Immature natural killer cell (primary cell): ENCODE measurements around the gene LRRN2. TPM values are rescaled to one million over a fixed set of nuclear protein-coding genes. Genes with fewer than 3 reads are reported as not detected.

Experiments
- DNase-seq, 3 donors: peaks; one replicate each; pipeline ENCODE4 v3.0.0; 2022; ENCODE audit warnings: mixed read lengths in 1 of 3
- H3K27ac Mint-ChIP-seq, 6 donors: one replicate each; pipeline ENCODE4 v1.8.0; 2020; ENCODE audit warnings: mixed read lengths in 6 of 6, mild to moderate bottlenecking in 5 of 6, inconsistent platforms in 4 of 6, moderate library complexity in 3 of 6
- H3K27me3 Mint-ChIP-seq, 3 donors: one replicate each; pipeline ENCODE4 v1.8.0; 2020 to 2021; ENCODE audit warnings: low read depth in 3 of 3, mild to moderate bottlenecking in 3 of 3, mixed read lengths in 3 of 3, moderate library complexity in 3 of 3, inconsistent platforms in 1 of 3
- H3K36me3 Mint-ChIP-seq, 3 donors: one replicate each; pipeline ENCODE4 v1.8.0; 2020; ENCODE audit warnings: mixed read lengths in 3 of 3, inconsistent platforms in 2 of 3, mild to moderate bottlenecking in 2 of 3
- H3K4me1 Mint-ChIP-seq, 2 donors: one replicate each; pipeline ENCODE4 v1.8.0; 2020; ENCODE audit warnings: inconsistent platforms in 2 of 2, mild to moderate bottlenecking in 2 of 2, mixed read lengths in 2 of 2, moderate library complexity in 1 of 2
- H3K4me3 Mint-ChIP-seq, 5 donors: one replicate each; pipeline ENCODE4 v1.8.0; 2020; ENCODE audit warnings: mild to moderate bottlenecking in 5 of 5, mixed read lengths in 5 of 5, inconsistent platforms in 3 of 5, moderate library complexity in 3 of 5
- H3K9me3 Mint-ChIP-seq, 6 donors: one replicate each; pipeline ENCODE4 v1.8.0; 2020; ENCODE audit warnings: mild to moderate bottlenecking in 6 of 6, mixed read lengths in 6 of 6, inconsistent platforms in 4 of 6, moderate library complexity in 3 of 6
- polyA plus RNA-seq, 3 donors: library from polyadenylated mRNA; unstranded; fragments of 300-500 nt; fragmentation: Illumina TruSeq; gene quantifications; one replicate each; pipeline ENCODE4 v1.2.3, GENCODE V29; 2021

The LRRN2 gene
- polyA plus RNA-seq, 3 donors from 2014 or later: not detected

DNA sequence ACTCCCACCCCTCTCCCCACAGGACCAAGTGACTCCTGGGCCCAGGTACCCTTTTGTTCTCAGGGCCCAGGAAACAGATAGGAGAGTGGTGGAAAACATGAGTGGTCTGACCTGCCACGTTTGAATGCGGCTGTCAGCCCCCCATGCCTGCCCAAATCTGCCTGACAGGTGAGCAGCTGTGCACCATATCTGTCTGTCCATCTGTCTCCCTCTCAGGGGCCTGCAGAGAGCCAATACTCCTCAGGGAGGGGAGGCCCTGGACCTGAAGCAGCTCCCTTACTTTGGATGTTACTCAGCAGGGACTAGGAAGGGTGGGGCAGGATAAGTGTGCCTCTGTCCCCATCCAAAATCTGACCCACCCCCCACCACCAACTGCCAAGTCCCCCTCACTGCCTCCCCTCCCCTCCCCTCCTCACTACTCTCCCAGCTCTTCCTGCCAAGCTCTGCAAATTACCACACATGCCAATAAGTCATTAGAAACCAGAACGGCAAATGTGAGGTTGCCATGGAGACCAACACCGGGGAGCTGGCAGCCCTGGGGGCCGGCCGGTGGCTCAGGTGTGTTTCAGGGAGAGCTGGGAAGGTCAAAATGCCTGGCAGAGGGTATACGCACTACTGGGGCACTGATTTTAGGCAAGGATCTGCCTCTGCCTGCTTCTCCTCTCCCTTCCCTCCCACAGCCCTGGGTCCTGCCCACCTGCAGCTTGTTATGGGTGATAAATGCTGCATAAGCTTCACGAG is 11.5 kb downstream of the LRRN2 start:
- H3K27ac Mint-ChIP-seq: no peak overlapping the region
- no peak for DNase-seq
- H3K36me3 Mint-ChIP-seq: no peaks in the 10 kb centered on the region
- no peak overlapping the region for H3K4me3 Mint-ChIP-seq
- no peaks in the 10 kb centered on the region for H3K4me1 Mint-ChIP-seq
- H3K27me3 Mint-ChIP-seq: peaks cover 0 to 9% (median 4%) of the 10 kb centered on the region in 3 donors
- H3K9me3 Mint-ChIP-seq: no peaks in the 10 kb centered on the region

DNA sequence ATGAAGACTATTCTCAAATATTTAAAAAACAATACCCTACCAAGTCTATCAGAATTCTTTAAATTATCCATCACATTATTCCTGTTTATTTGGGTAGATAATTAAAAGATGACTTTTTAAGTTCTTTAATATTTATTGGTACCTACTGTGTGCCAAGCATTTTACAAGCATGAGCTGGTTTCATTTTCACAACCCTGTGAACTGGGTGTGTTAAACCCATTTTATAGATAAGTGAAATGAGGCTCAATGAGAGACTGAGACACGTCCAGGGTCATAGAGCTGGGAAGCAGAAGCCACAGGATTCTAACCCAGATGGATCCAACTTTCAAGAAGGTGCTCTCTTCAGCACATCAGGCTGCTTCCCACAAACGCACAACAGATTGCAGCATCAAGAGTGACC is 12.3 kb downstream of the LRRN2 start:
- Mint-ChIP-seq H3K9me3 (no peaks in the 10 kb centered on the region), H3K27me3 (peaks cover 0 to 7% (median 0%) of the 10 kb centered on the region in 3 donors), H3K27ac (no peak overlapping the region)

DNA sequence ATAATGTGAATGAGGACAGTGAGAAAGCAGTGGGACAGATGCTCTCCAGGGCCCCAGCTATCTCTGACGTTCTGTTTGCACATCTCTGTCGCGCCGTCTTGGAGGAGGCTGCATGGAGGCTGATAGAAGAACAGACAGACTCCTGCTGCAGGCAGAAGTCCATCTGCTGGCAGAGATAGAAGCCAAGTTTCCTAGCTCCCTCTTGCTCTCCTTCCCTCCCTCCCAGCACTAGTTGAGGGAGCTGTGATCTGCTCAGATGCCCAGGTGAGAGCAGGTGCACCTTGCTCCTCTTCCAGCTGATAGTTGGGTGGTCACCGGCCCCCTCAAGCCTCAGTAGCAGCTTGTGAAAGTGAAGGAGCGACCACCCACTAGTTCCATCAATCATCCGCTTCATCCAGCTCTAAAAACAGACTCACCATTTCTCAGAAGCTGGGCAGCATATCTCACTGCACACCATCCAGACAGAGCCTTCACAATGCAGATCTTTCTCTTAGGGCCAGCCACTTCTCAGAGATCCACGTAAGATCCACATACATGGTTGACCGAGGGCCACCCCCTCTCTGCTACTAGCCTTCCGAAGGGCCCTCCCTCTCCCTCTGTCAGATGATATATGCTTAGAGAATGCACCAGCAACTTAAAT is 12.9 kb downstream of the LRRN2 start:
- H3K9me3 Mint-ChIP-seq: no peaks in the 10 kb centered on the region
- no peak overlapping the region for H3K27ac Mint-ChIP-seq
- H3K36me3 Mint-ChIP-seq: no peaks in the 10 kb centered on the region
- H3K4me3 Mint-ChIP-seq: no peak overlapping the region
- no peaks in the 10 kb centered on the region for H3K4me1 Mint-ChIP-seq
- H3K27me3 Mint-ChIP-seq: peaks cover 0 to 2% (median 0%) of the 10 kb centered on the region in 3 donors
- no peak for DNase-seq

More for the DNA sequence above, 12.3 kb downstream of the LRRN2 start:
- H3K36me3 Mint-ChIP-seq: no peaks in the 10 kb centered on the region
- H3K4me1 Mint-ChIP-seq: no peaks in the 10 kb centered on the region
- no peak overlapping the region for H3K4me3 Mint-ChIP-seq
- no peak for DNase-seq

DNA sequence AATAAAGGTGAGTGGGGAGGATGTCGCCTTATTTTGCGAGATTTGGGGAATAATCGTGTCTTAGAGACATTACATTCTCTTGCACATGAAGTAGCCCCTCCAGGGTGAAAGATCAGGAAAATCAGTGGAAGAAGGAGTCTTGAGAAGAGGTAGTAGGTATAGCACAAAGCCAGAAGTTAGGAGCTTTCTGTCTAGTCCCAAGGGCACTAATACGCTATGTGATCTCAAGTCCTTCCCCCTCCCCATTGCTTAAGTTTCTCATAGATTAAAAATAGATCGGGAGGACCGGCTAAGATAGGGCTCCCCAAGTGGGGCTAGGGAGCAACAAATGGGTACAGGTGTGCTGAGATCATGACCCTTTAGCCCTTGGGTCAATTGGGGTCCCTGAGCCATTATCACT is 13.5 kb downstream of the LRRN2 start:
- H3K4me3 Mint-ChIP-seq: no peak overlapping the region

DNA sequence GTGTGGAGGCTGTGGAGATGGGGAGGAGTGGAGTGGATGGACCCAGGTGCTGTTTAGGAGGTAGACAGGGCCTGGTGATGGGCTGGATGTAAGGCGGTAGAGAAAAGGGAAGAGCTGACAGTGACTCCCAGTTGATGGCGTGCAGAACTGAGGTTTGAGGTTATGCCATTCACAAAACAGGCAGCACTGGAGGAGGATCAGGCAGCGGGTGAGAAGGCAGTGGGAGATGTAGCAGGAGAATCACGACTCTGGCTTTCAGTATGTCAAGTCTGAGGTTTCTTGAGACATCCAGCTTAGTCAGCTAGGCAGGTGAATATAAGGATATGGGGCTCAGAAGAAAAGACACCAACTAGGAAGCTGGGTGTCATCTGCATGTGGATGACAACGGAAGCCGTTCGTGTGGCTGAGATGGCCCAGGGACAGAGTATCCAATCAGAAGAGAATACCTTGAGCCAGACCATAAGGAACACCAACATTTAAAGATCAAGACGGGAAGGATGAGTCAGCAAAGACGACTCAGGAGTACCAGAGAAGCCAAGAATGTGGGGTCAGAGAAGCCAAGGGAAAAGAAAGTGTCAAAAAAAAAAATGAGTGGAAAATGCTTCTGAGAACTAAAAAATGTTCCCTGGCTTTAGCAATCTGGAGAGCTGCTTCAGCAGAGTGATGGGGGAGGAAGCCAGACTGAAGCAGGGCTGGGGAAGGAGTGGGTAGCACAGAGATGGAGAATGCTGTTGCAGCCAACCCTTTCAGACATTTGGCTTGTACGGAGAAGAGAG is 15.2 kb downstream of the LRRN2 start:
- Mint-ChIP-seq H3K27ac (no peak overlapping the region), H3K27me3 (no peaks in the 10 kb centered on the region), H3K4me3 (no peak overlapping the region), H3K4me1 (no peaks in the 10 kb centered on the region), H3K36me3 (no peaks in the 10 kb centered on the region), H3K9me3 (no peaks in the 10 kb centered on the region)
- no peak for DNase-seq

More for the DNA sequence above, 13.5 kb downstream of the LRRN2 start:
- H3K36me3 Mint-ChIP-seq: no peaks in the 10 kb centered on the region
- H3K9me3 Mint-ChIP-seq: no peaks in the 10 kb centered on the region
- H3K4me1 Mint-ChIP-seq: no peaks in the 10 kb centered on the region
- no peak for DNase-seq
- no peaks in the 10 kb centered on the region for H3K27me3 Mint-ChIP-seq
- H3K27ac Mint-ChIP-seq: no peak overlapping the region

DNA sequence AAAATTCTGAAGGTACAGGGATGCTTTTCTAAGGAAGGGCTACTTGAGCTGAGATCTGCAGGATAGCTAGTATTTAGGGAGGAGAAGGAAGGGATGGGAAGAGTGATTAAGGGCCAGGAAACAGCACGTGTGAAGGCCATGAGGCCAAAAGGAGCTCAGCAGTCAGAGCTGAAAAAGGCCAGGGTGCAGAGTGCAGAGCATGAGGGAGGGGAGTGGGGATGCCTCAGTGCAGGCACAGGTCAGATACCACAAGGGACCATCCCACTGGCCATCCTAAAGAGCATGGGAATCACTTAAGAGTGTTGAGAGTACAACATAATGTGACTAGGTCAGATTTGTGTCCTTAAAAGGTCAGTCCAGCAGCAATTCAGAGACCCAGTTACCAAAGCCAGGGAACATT is 16.0 kb downstream of the LRRN2 start:
- no peak overlapping the region for H3K4me3 Mint-ChIP-seq
- H3K27me3 Mint-ChIP-seq: peaks cover 0 to under 1% (median 0%) of the 10 kb centered on the region in 3 donors
- no peaks in the 10 kb centered on the region for H3K9me3 Mint-ChIP-seq
- no peak for DNase-seq
- no peaks in the 10 kb centered on the region for H3K36me3 Mint-ChIP-seq
- H3K27ac Mint-ChIP-seq: no peak overlapping the region
- H3K4me1 Mint-ChIP-seq: no peaks in the 10 kb centered on the region

DNA sequence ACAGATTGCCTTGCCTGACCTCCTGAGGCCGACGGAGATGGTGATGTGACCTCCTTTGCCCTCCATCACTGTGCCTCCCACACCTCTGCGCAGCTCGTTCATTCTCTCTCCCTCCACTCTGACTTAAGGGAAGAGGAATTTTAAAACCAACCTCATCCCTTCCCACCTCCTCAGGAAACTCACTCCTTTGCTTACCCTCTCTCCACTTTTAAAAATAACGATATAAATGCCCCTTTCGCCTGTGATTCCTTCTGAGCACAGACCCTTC is 21.2 kb downstream of the LRRN2 start:
- Mint-ChIP-seq H3K9me3 (no peaks in the 10 kb centered on the region), H3K27ac (no peak overlapping the region), H3K36me3 (no peaks in the 10 kb centered on the region), H3K4me1 (no peaks in the 10 kb centered on the region), H3K4me3 (no peak overlapping the region), H3K27me3 (peaks cover 0 to 9% (median 1%) of the 10 kb centered on the region in 3 donors)
- DNase-seq: no peak

DNA sequence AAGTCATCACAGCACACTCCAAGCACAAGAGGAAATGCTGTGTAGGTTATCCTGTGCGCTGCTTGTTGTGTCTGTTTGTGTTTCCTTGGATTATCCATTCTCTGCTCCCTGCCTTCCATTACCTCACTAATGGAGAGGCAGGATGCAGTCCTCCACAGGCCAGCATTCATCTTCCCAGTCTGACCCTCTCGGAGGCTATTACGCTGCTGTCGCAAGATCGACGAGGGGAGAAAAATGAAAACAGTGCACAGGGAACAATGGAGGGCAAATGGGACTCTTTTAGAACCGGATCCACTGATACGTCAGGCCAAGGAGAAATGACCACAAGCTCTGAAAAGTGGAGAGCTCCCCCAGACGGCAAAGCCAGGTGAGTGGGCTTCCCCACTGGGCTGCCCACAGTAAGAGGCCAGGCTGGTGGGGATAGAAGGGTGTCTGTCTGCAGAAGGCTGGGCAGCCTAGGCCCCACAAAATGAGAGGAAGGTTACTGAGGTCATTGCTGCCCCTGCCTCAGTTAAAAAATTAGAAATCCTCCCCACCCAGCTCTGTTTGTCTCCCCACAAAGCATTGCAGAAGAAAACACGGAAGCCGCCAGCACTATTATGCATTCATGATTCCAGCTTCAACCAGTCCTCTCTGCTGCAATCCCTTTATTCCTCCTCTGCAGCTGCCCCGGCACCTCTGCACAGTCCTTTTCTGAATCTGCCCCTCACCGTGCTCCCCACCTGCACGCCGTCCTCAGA is 21.7 kb downstream of the LRRN2 start:
- DNase-seq: no peak
- Mint-ChIP-seq H3K4me1 (no peaks in the 10 kb centered on the region), H3K27me3 (peaks cover 0 to 9% (median 1%) of the 10 kb centered on the region in 3 donors), H3K27ac (no peak overlapping the region), H3K9me3 (no peaks in the 10 kb centered on the region), H3K4me3 (no peak overlapping the region), H3K36me3 (no peaks in the 10 kb centered on the region)

DNA sequence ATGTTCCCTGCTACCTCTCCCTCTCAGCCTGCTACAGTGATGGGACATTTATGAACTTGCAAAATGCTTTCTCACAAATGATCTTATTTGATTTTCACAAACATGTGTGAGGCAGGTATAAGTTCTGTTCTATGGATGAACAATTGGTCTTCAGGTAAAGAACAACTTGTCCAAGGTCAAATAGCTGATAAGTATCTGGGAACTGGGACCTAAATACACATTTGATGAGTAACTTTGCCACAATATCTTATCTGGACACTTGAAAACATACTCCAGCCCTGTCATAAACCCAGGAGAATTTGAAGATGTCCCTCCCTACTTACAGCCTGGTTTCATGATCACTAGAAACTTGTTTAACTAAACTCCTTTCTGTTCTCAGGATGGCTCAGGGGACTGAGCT is 23.0 kb downstream of the LRRN2 start:
- H3K36me3 Mint-ChIP-seq: no peaks in the 10 kb centered on the region
- H3K9me3 Mint-ChIP-seq: no peaks in the 10 kb centered on the region
- H3K27ac Mint-ChIP-seq: no peak overlapping the region
- H3K4me1 Mint-ChIP-seq: no peaks in the 10 kb centered on the region
- no peak overlapping the region for H3K4me3 Mint-ChIP-seq
- no peak for DNase-seq
- peaks cover 0 to 9% (median 4%) of the 10 kb centered on the region in 3 donors for H3K27me3 Mint-ChIP-seq

DNA sequence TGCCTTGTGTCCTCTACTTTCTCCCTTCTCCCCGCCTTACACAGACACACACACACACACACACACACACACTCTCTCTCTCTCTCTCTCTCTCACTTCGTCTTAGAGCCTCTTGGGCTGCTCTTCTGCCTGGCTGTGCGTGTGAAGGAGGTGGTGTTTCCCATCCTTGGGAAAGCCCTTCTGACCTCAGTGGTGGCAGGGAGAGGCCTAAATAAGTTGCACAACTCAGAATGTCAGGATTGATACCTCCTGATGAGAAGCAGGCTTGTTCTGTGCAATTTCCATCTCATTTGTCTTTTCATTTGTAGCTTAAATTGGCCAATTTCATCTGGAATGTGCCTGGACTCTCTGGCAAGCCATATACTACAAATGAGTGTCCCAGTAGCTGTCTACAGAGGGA is 25.0 kb downstream of the LRRN2 start:
- DNase-seq: no peak
- no peak overlapping the region for H3K4me3 Mint-ChIP-seq
- no peaks in the 10 kb centered on the region for H3K4me1 Mint-ChIP-seq
- no peaks in the 10 kb centered on the region for H3K36me3 Mint-ChIP-seq
- peaks cover 0 to 13% (median 4%) of the 10 kb centered on the region in 3 donors for H3K27me3 Mint-ChIP-seq
- H3K27ac Mint-ChIP-seq: no peak overlapping the region
- no peaks in the 10 kb centered on the region for H3K9me3 Mint-ChIP-seq

DNA sequence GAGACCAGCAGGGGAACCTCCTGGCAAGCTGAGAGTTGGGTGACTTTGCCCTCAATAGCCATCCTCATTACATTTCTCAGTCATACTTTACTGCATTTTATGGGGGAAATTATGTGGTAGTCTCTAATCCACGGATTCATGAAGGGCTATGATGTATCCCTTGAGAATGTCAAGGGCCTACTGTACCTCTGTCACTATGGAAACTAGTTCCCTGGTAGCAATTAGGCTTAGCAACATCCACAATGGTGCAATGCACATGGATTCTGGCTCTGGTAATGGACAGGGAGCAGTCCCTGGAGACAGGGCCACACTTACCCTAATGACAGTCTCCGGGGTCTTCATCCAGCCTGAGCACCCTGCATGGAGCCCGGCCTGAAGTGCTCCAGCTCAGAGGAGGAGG is 26.5 kb downstream of the LRRN2 start:
- no peaks in the 10 kb centered on the region for H3K9me3 Mint-ChIP-seq
- H3K4me1 Mint-ChIP-seq: no peaks in the 10 kb centered on the region
- no peak overlapping the region for H3K4me3 Mint-ChIP-seq
- H3K27ac Mint-ChIP-seq: no peak overlapping the region
- DNase-seq: no peak
- peaks cover 0 to 7% (median 4%) of the 10 kb centered on the region in 3 donors for H3K27me3 Mint-ChIP-seq
- no peaks in the 10 kb centered on the region for H3K36me3 Mint-ChIP-seq

DNA sequence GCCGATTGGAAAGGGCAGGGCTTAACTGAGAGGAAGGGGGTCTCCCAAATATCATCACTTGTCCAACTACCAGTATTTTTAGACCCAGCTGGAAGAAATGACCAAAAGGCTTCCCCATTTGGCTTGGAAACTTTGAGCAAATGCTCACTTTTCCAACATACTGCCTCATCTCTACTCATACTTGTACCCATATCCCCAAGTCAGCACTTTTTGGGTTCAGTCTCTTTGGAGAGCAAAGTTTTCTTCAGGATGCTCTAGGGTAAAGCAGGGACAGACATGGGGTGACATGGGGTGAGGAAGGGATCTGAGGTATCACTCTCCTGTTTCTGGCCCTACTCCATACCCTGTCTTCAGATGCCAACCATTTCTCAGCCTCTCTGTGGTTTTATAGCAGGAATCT is 27.2 kb downstream of the LRRN2 start:
- DNase-seq: no peak
- H3K27ac Mint-ChIP-seq: no peak overlapping the region

DNA sequence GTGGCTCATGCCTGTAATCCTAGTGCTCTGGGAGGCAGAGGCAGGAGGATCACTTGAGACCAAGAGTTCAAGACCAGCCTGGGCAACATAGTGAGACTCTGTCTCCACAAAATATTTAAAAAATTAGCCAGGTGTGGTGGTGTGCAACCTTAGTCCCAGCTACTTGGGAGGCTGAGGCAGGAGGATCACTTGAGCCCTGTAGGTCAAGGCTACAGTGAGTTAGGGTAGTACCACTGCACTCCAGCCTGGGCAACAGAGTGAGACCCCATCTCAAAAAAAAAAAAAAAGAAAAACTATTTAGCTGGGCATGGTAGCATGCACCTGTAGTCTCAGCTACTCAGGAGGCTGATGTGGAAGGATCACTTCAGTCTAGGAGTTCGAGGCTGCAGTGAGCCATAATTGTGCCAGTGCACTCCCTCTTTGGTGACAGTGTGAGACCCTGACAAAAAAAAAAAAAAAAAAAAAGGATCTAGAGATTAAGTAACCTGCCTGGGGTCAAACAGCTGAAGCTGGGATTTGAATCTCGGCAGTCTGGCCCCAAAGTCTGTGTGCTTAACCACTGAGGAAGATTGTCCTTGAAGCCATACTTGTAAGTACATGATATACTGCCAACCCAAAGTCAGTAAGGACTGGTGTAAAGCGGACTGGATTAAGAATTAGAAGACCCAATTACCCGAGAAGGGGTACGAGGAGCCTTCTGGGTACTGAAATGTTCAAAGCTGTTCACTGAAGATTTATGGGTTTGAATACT is 31.8 kb downstream of the LRRN2 start:
- no peaks in the 10 kb centered on the region for H3K36me3 Mint-ChIP-seq
- peaks cover 3 to 5% (median 4%) of the 10 kb centered on the region in 3 donors for H3K27me3 Mint-ChIP-seq
- no peaks in the 10 kb centered on the region for H3K4me1 Mint-ChIP-seq
- H3K4me3 Mint-ChIP-seq: no peak overlapping the region
- H3K27ac Mint-ChIP-seq: no peak overlapping the region
- H3K9me3 Mint-ChIP-seq: no peaks in the 10 kb centered on the region
- DNase-seq: no peak

More for the DNA sequence above, 27.2 kb downstream of the LRRN2 start:
- H3K4me1 Mint-ChIP-seq: no peaks in the 10 kb centered on the region
- H3K9me3 Mint-ChIP-seq: no peaks in the 10 kb centered on the region
- H3K4me3 Mint-ChIP-seq: no peak overlapping the region
- H3K36me3 Mint-ChIP-seq: no peaks in the 10 kb centered on the region
- peaks cover 0 to 7% (median 4%) of the 10 kb centered on the region in 3 donors for H3K27me3 Mint-ChIP-seq
